HEK293 (cell line): Measurements from ENCODE around the gene MTERF1.

Source experiments
- CTCF ChIP-seq: fragments of 450-650 bp; formaldehyde crosslinking; IDR thresholded peaks from 2 replicates; pipeline ENCODE4 v1.5.1; 2016; ENCODE audit warnings: missing biosample characterization, missing genetic modification characterization
- KLF9 ChIP-seq: fragments of 450-650 bp; formaldehyde crosslinking; IDR thresholded peaks from 2 replicates; pipeline ENCODE4 v1.5.1; 2016; ENCODE audit warnings: missing biosample characterization, missing genetic modification characterization, low read depth
- TCF7L2 ChIP-seq: IDR thresholded peaks from 2 replicates; pipeline ENCODE4 v1.6.1; 2011; ENCODE audit warnings: low read depth, mild to moderate bottlenecking, inconsistent platforms, low read length, moderate library complexity, borderline replicate concordance
- YY1 ChIP-seq: fragments of 450-650 bp; formaldehyde crosslinking; IDR thresholded peaks from 2 replicates; pipeline ENCODE4 v1.5.1; 2018; ENCODE audit warnings: missing biosample characterization, missing genetic modification characterization
- ZEB2 ChIP-seq: fragments of 450-650 bp; formaldehyde crosslinking; IDR thresholded peaks from 2 replicates; pipeline ENCODE4 v1.5.1; 2016; ENCODE audit warnings: missing biosample characterization, missing genetic modification characterization
- ZNF24 ChIP-seq: fragments of 450-650 bp; formaldehyde crosslinking; IDR thresholded peaks from 2 replicates; pipeline ENCODE4 v1.5.1; 2016; ENCODE audit warnings: missing biosample characterization, missing genetic modification characterization
- ZNF302 ChIP-seq: fragments of 450-650 bp; formaldehyde crosslinking; IDR thresholded peaks from 2 replicates; pipeline ENCODE4 v1.5.1; 2016; ENCODE audit warnings: missing biosample characterization, missing genetic modification characterization, low read depth
- ZNF37A ChIP-seq: fragments of 450-650 bp; IDR thresholded peaks from 2 replicates; pipeline ENCODE4 v1.5.1; 2018; ENCODE audit warnings: missing biosample characterization, missing genetic modification characterization
- ZNF426 ChIP-seq: fragments of 450-650 bp; formaldehyde crosslinking; IDR thresholded peaks from 2 replicates; pipeline ENCODE4 v1.5.1; 2017; ENCODE audit warnings: missing biosample characterization, missing genetic modification characterization, mild to moderate bottlenecking, inconsistent platforms, moderate library complexity
- ZNF558 ChIP-seq: fragments of 450-650 bp; formaldehyde crosslinking; IDR thresholded peaks from 2 replicates; pipeline ENCODE4 v1.5.1; 2016; ENCODE audit warnings: missing biosample characterization, missing genetic modification characterization
- TF ChIP-seq, protein P1 (sequence below): fragments of 450-650 bp; formaldehyde crosslinking; IDR thresholded peaks from 2 replicates; pipeline ENCODE4 v1.5.1; 2016; ENCODE audit warnings: missing biosample characterization, missing genetic modification characterization
- TF ChIP-seq, protein P2 (sequence below): fragments of 450-650 bp; formaldehyde crosslinking; IDR thresholded peaks from 2 replicates; pipeline ENCODE4 v1.5.1; 2016; ENCODE audit warnings: missing biosample characterization, missing genetic modification characterization

DNA sequence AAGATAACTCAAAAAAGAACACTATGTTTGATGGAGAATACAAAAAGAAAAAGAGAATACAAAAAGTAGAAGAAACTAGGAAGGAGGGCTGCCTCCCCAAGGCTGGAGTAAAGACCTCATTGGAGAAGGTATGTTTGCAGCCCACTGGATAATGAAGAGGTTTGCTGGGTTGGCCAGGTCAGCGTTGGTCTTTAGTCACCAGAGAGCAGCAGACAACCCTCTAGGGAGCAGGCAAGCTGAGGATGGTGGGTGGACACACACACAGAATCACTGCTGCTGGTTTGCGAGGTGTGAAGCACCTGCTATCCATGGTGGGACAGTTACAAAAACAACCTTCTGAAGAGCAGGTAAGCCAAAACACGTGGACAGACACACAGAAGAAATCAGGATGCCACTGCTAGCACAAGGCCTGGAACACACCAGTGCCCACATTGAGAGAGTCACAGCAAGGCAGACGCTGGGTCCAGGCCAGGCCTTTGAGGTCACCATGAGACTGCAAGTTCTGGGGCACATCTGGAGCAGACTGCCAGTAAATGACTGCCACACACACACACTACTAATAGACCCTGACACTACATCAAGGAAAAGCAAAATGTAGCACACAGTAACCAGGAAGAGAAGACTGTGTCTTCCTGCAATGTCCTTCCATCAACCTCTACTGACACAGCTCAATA, 43.0 kb downstream of the MTERF1 start:
- no peak for TF ChIP-seq CTCF (tag by site-specific recombination)
- TF ChIP-seq ZNF37A (tag by site-specific recombination) = no peak
- no peak for TF ChIP-seq TCF7L2
- TF ChIP-seq YY1 (tag by site-specific recombination) = no peak
- no peak for TF ChIP-seq ZNF426 (tag by site-specific recombination)
- no peak for TF ChIP-seq ZNF302 (tag by site-specific recombination)
- TF ChIP-seq, protein P1, sequence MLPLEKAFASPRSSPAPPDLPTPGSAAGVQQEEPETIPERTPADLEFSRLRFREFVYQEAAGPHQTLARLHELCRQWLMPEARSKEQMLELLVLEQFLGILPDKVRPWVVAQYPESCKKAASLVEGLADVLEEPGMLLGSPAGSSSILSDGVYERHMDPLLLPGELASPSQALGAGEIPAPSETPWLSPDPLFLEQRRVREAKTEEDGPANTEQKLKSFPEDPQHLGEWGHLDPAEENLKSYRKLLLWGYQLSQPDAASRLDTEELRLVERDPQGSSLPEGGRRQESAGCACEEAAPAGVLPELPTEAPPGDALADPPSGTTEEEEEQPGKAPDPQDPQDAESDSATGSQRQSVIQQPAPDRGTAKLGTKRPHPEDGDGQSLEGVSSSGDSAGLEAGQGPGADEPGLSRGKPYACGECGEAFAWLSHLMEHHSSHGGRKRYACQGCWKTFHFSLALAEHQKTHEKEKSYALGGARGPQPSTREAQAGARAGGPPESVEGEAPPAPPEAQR (tag by site-specific recombination) = no peak
- no peak for TF ChIP-seq ZNF558 (tag by site-specific recombination)
- TF ChIP-seq KLF9 (tag by site-specific recombination) = no peak
- TF ChIP-seq, protein P2, sequence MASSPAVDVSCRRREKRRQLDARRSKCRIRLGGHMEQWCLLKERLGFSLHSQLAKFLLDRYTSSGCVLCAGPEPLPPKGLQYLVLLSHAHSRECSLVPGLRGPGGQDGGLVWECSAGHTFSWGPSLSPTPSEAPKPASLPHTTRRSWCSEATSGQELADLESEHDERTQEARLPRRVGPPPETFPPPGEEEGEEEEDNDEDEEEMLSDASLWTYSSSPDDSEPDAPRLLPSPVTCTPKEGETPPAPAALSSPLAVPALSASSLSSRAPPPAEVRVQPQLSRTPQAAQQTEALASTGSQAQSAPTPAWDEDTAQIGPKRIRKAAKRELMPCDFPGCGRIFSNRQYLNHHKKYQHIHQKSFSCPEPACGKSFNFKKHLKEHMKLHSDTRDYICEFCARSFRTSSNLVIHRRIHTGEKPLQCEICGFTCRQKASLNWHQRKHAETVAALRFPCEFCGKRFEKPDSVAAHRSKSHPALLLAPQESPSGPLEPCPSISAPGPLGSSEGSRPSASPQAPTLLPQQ (tag by site-specific recombination) = no peak
- no peak for TF ChIP-seq ZEB2 (tag by site-specific recombination)
- TF ChIP-seq ZNF24 (tag by site-specific recombination) = no peak
